HuH-7 (cell line): ENCODE measurements around the gene MADCAM1.
"Not testable (repeated sequence)": the region's sequence is repeated elsewhere in the genome, so short reads cannot be mapped to it uniquely, and the experiment has no call there.

Experiments
- DNase-seq: peaks from one replicate; pipeline ENCODE4 v3.0.0; 2011; ENCODE audit warnings: low spot score

The MADCAM1 gene

DNA sequence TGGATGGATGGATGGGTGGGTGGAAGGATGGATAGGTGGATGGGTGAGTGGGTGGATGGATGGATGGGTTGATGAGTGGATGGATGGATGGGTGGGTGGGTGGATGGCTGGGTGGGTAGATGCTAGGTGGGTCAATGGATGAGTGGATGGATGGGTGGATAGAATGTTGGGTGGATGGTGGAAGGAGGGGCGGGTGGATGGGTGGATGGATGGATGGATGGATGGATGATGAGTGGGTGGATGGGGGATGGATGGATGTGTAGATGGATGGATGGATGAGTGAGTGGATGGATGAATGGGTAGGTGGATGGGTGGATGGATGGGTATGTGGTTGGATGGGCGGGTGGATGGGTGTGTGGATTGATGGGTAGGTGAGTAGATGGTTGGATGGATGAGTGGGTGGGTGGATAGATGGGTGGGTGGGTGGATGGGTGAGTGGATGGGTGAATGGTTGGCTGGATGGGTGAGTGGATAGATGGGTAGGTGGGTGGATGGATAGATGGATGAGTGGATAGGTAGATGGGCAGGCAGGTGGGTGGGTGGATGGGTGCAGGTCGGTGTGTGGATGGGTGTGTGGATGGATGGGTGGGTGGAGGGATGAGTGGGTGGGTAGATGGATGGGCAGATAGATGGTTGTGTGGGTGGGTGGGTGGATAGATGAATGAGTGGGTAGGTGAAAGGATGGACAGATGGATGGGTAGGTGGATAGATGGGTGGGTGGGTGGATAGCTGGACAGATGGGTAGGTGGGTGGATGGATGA, 31.1 kb upstream of the MADCAM1 start:
- DNase-seq, result no peak

GRCh38 chr19:467554-467953, 28.7 kb upstream of the MADCAM1 start:
- DNase-seq, result no peak

DNA sequence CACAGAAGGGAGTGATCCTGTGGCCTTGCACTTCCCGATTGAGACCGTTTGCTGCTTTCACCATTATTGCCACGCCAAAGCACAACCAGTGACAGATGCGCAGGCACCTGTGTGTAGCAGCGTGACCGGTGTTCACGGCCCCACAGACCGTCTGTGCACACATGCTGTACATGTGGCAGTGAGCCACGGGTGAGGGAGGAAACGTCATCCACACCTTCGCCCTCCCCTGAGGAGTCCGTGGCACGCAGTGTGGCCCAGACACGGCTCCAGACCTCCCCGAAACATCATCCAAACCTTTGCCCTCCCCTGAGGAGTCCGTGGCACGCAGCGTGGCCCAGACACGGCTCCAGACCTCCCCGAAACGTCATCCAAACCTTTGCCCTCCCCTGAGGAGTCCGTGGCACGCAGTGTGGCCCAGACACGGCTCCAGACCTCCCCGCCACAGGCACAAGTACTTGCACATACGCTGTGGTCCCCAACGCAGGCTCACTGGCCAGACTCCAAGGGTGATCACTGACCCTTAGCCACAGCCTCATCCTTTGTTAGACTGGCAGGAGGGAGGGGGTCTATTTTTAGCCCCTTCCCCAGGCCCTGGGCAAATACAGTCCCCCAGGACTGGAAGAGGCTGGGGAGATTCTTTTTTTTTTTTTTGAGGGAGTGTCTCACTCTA, 27.6 kb upstream of the MADCAM1 start:
- no peak for DNase-seq

DNA sequence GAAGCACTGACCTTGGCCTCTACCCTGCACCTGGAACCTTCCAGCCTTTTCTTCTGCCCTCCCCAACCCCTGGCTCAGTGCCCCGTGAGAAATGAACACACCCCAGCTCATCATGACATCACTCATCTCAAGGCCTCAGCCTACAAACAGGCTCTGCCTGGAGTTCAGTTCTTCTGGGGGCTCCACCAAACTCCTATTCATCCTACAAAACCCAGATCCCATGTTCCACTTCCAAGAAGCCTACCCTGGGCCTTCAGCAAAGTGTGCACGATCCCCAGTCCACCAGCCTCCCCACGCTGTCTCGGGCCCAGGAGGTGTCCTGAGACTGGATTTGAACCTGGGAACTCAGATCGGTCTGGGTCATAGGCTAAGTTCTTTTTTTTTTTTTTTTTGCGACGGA, 26.5 kb upstream of the MADCAM1 start:
- DNase-seq, result no peak

DNA sequence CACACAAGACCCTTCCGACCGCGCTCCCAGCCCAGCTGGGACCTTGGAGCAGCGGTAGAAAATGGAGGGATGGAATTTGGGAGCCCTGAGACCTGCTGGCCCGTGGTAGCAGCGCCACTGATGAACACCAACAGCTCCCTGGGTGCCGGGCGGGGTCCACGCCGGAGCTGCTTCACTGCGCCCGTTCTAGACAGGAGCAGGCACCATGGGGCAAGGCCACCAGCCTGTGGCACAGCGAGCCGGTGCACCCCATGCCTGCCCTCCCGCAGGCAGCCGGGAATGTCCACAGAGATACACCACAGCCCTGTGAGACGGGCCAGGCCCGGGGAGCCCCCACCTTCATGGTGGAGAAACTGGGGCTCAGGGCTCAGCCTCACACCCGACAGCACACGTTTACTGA, 25.6 kb upstream of the MADCAM1 start:
- no peak for DNase-seq

GRCh38 chr19:472005-472858, 24.1 kb upstream of the MADCAM1 start:
- DNase-seq, result no peak

DNA sequence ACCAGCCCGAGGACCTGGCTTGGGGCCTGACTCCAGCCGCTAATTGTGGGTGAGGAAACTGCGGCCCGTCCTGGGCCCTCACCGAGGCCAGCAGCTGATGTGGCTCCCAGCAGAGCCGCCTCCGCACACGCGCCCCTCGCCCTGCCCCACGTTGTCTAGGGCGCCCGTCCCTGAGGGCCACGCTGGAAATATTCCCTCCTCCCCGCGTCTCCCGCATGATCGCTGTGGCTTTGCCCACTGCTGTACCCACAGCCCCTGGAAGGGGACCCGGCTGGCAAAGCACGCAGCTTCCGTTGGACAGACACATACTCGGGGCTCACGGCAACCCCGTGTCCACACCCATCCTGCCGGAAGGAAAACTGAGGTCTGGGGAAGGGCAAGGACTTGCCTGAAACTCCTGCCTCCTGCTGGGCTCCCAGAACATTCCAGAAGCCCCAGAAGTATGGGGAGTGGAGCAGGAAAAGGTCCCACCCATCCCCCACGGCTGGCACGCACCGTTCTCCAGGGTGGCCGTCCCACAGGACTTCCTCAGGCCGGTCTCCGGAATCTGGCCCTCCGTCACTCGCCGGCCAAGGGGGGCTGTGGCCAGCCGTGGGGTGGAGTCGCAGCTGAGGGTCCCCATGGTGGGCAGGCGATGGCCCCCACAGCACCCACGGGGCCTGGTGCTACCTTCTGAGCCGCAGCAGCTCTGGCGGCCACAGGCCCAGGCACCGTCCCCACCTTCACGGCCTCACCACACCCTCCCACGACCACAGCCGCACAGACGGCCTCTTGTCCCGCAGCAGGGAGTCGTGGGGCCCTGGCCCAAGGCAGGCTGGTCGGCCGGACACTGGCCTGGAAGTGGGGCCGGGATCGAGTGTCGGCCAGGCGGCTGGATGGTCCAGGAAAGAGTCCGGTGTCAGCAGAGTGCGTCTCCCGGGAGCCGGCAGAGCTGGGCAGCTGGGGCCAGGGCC, 21.9 kb upstream of the MADCAM1 start:
- DNase-seq, result no peak

DNA sequence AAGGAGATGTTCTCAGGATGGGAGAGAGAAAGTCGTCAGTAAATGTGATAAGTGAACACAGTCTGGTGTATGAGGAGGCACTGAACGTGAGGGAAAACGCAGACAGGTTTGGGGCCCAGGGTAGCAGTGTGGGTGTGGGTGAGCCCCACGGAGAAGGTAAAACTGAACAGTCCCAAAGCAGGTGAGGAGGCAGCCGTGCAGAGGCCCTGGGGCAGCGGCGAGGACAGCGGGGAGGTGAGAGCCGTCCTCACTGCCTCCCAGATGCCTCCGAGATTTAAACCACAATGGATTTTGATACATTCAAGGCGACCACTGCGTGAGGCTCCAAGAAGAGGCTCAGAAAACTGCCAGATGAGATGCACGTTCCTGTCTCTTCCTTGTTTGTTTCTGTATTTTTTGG, 20.9 kb upstream of the MADCAM1 start:
- DNase-seq, result no peak

- no peak for DNase-seq
These were observed 17.9 kb upstream of the MADCAM1 start for GRCh38 chr19:478236-478903.

DNA sequence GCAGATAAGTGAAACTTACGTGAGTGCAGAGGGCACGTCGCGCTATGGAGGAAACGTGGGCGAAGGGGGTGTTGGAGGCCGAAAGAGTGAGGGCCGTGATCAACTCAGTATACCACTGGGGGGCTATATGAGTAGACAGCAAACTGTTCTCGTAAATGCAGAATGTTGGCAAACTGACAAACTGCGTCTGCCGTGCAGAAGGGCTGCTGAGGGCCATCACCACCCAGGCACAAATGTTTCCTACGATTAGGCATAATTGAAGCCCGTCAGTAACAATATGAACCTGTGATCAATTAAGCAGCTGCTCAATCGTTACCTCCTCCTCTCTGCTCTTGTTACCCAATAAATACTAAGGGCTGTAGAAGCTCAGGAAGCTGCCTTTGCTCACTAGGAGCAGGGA, 17.3 kb upstream of the MADCAM1 start:
- no peak for DNase-seq

DNA sequence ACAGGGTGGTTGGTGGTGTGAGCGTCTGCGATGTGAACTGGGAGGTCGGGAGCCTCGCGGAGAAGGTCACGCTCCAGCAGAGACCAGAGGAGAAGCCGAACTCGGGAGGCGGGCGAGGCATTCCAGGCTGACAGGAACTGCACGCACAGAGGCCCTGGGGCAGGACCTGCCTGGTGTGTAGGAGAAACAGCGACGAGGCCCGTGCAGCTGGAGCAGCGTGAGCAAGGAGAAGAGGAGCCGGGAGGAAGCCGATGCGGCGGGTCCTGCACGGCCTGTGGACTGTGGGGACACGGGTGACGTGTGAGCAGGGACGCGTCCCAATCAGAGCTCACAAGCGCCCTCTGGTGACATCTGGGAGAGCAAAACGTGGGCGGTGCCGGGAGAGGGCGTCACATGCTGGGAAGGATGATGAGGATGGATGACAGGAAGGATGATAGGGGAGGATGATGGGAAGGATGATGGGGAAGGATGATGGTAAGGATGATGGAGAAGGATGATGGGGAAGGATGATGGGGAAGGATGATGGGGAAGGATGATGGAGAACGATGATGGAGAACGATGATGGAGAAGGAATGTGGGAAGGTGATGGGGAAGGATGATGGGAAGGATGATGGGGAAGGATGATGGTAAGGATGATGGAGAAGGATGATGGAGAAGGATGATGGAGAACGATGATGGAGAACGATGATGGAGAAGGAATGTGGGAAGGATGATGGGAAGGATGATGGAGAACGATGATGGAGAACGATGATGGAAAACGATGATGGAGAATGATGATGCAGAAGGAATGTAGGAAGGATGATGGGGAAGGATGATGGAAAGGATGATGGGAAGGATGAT, 16.1 kb upstream of the MADCAM1 start:
- DNase-seq, result peak; percentile 90

GRCh38 chr19:481100-481499, 15.2 kb upstream of the MADCAM1 start:
- not testable (repeated sequence) for DNase-seq

DNA sequence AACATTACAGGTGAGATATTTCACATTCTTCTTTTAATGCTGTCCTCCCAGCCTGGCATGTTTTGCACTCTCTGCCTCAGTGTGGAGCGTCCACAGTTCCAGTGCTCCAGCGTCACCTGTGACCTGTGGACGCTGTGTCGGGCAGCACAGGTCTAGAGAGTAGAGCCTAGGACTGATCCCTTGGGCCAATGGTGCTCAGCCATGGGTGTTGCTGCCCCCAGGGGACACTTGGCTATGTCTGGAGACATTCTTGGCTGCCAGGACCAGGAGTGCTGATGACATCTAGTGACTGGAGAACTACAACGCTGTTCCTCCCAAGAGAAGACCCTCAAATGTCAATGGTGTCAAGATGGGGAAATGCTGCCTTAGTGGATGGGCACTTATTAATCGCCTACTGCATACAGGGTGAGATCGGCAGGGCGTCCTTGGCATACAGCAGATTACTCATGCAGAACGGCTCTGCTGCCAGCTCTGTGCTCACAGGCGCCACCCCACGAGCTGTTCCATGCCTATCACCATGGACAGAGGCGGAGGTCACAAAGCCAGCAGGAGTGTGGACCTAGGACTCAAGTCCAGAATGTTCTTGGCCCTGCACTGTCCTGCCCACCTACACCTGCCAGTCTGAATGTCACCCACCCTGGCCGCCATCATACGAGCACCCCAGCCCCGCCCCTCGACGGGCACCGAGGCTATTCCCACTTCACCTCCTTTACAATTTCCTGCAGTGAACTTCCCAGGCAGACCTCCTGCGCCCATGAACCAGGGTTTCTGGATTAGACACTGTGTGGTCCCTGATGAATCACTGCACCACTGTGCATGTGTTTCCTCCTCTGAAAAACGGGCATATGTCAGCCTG, 13.9 kb upstream of the MADCAM1 start:
- DNase-seq, result no peak

GRCh38 chr19:483332-484072, 12.8 kb upstream of the MADCAM1 start:
- no peak for DNase-seq

DNA sequence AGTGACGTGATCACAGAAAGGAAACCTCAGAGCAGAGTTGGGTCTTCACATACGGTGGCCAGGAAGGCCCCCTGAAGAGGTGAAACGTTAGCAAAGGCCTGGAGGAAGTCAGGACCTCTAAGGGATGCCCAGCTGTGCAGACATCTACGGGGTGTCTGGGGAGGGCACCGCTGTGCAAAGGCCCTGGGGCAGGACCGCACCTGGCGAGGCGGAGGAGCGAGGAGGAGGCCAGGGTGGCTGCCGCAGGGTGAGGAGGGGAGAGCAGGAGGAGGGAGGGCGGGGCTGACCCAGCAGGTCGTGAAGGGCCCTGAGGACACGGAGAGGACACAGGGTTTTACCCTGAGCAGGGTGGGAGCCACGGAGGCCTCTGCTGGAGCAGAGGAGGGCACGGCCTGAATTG, 11.8 kb upstream of the MADCAM1 start:
- no peak for DNase-seq

DNA sequence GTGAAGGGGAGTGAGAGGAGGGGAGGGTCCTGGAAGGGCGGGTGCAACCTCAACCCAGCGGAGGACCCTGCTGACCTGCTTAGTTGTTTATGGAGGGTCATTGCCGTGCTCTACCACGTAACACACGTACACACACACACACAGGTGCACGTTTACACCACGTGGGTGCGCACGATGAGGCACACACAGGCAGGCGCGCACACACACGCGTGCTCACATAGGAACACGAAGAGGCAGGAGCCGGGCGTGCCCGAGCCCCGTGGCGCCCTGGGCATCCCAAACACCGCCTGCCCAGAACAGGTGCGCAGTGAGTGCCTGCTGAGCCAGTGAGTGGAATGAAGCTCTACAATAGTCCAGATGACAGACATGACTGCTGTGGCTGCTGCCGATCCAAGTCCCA, 11.2 kb upstream of the MADCAM1 start:
- DNase-seq, result no peak

GRCh38 chr19:485583-486236, 10.6 kb upstream of the MADCAM1 start:
- DNase-seq, result no peak
